GM10847 (cell line): ENCODE results near the gene CCDC24.

Experiments
- POLR2A ChIP-seq: IDR thresholded peaks from 2 replicates; pipeline ENCODE4 v1.6.1; 2011; ENCODE audit not compliant: insufficient read length; ENCODE audit errors: extremely low read depth

The CCDC24 gene

GRCh38 chr1:43991476-43992231, at the start of gene CCDC24:
CCDC24 (plus strand) TSS chr1:43991599; CDS start chr1:43991879, 280 bp downstream.
- no peak for TF ChIP-seq POLR2A

- no peak for TF ChIP-seq POLR2A
Measured at GRCh38 chr1:43942411-43942810, 49.0 kb upstream of the CCDC24 start.

- no peak for TF ChIP-seq POLR2A
Measured at GRCh38 chr1:43944860-43945259, 46.5 kb upstream of the CCDC24 start.

- TF ChIP-seq POLR2A, result no peak
Measured at GRCh38 chr1:43945674-43946235, 45.6 kb upstream of the CCDC24 start.

GRCh38 chr1:43946236-43947060, 45.0 kb upstream of the CCDC24 start, which contains the start of gene IPO13:
IPO13 (plus strand) TSS chr1:43946950; CDS start chr1:43947601, 651 bp downstream.
- peak; percentile 88 for TF ChIP-seq POLR2A

- TF ChIP-seq POLR2A, result no peak
Measured at GRCh38 chr1:43947061-43947873, 44.1 kb upstream of the CCDC24 start.

GRCh38 chr1:43947874-43948437, 43.4 kb upstream of the CCDC24 start:
- TF ChIP-seq POLR2A, result no peak

GRCh38 chr1:43949678-43950077, 41.7 kb upstream of the CCDC24 start:
- no peak for TF ChIP-seq POLR2A

- no peak for TF ChIP-seq POLR2A
Measured at GRCh38 chr1:43951021-43951985, 40.1 kb upstream of the CCDC24 start.

- no peak for TF ChIP-seq POLR2A
Measured at GRCh38 chr1:43952731-43953346, 38.6 kb upstream of the CCDC24 start.

- TF ChIP-seq POLR2A, result no peak
Measured at GRCh38 chr1:43953361-43953760, 38.0 kb upstream of the CCDC24 start.

- no peak for TF ChIP-seq POLR2A
Measured at GRCh38 chr1:43954036-43954435, 37.4 kb upstream of the CCDC24 start.

- no peak for TF ChIP-seq POLR2A
Measured at GRCh38 chr1:43956234-43956633, 35.2 kb upstream of the CCDC24 start.
